Lung (tissue), 12 donors: ENCODE data around the gene PDIA2. TPM values are rescaled to one million over a fixed set of nuclear protein-coding genes. Genes with fewer than 3 reads are reported as not detected.
"Not testable (repeated sequence)": the region's sequence is repeated elsewhere in the genome, so short reads cannot be mapped to it uniquely, and the experiment has no call there.

ENCODE experiments used
- ATAC-seq: fragments of 200-7000 bp; cut with Tn5 transposase; one replicate; pipeline ENCODE4 v1.9.1; 2020; ENCODE audit warnings: moderate number of reproducible peaks; ENCODE audit not compliant: insufficient read depth, low FRiP score
- DNase-seq, 3 donors: peaks; one replicate each; pipeline ENCODE4 v3.0.0-alpha.2; 2013 to 2017
- H3K27ac ChIP-seq, 2 donors: one replicate each; pipeline ENCODE4 v1.5.1; 2013; ENCODE audit warnings: mild to moderate bottlenecking in 2 of 2, moderate library complexity in 2 of 2, control low read depth in 1 of 2, inconsistent platforms in 1 of 2, low read depth in 1 of 2, low read length in 1 of 2
- H3K27me3 ChIP-seq, 3 donors: one replicate each; pipeline ENCODE4 v1.5.1; 2013; ENCODE audit warnings: low read length in 2 of 3; ENCODE audit not compliant: control insufficient read depth in 3 of 3, insufficient read depth in 3 of 3
- H3K36me3 ChIP-seq, 4 donors: one replicate each; pipeline ENCODE4 v1.5.1; 2013; ENCODE audit warnings: low read length in 4 of 4, mild to moderate bottlenecking in 1 of 4, moderate library complexity in 1 of 4; ENCODE audit not compliant: control insufficient read depth in 4 of 4, insufficient read depth in 4 of 4
- H3K4me1 ChIP-seq, 5 donors: one replicate each; pipeline ENCODE4 v1.5.1; 2013; ENCODE audit warnings: low read length in 5 of 5, mild to moderate bottlenecking in 2 of 5, moderate library complexity in 1 of 5; ENCODE audit not compliant: control insufficient read depth in 5 of 5, insufficient read depth in 5 of 5
- H3K4me3 ChIP-seq: one replicate; pipeline ENCODE4 v1.5.1; 2013; ENCODE audit warnings: mild to moderate bottlenecking, control low read depth, moderate library complexity
- H3K9ac ChIP-seq, 2 donors: one replicate each; pipeline ENCODE4 v1.5.1; 2013; ENCODE audit warnings: low read length in 2 of 2, control low read depth in 1 of 2; ENCODE audit not compliant: insufficient read depth in 1 of 2
- H3K9me3 ChIP-seq, 4 donors: one replicate each; pipeline ENCODE4 v1.5.1; 2013; ENCODE audit warnings: low read length in 3 of 4, mild to moderate bottlenecking in 1 of 4, moderate library complexity in 1 of 4; ENCODE audit not compliant: control insufficient read depth in 4 of 4, insufficient read depth in 3 of 4
- WGBS, 2 donors: extraction: QIAGEN DNeasy Blood & Tissue Kit; methylation state at CpG; one replicate each; pipeline ENCODE4 v1.1.7; 2013; 5-methylcytosine and 5-hydroxymethylcytosine counted together
- polyA plus RNA-seq, 2 donors: library from polyadenylated mRNA; stranded (reverse); fragments of 200-250 nt; gene quantifications; one replicate each; pipeline ENCODE4 v1.2.1, GENCODE V29; 2013
- total RNA-seq, 2 donors: library from RNA; depleted of rRNA in 1 of 2; stranded (reverse); fragments of >200 nt in 1 of 2; gene quantifications; one replicate each; pipeline ENCODE4 v1.2.1, GENCODE V29; 2014 to 2021
- TF ChIP-seq, protein P1 (sequence below): IDR thresholded peaks from 2 replicates; pipeline ENCODE4 v1.5.1; 2012; ENCODE audit warnings: mild to moderate bottlenecking; ENCODE audit errors: control extremely low read depth, extremely low read depth
- donor health status: control.
- donor health status: control.
- donor health status: Bipolar disorder and iron deficiency.
- donor health status: healthy.
- donor health status: DM: yes; HTN: yes; CAD: no.

Gene PDIA2
- total and polyA plus RNA-seq, 4 donors = 0.19 to 0.65 (median 0.24) TPM

GRCh38 chr16:334861-335632 is 52.1 kb downstream of the PDIA2 start:
- peaks cover 0 to 28% (median 11%) of the 10 kb centered on the region in 5 donors for H3K4me1 ChIP-seq
- not testable (repeated sequence) for H3K27ac ChIP-seq, H3K4me3 ChIP-seq, ATAC-seq, H3K27me3 ChIP-seq, H3K9me3 ChIP-seq, H3K9ac ChIP-seq, DNase-seq, H3K36me3 ChIP-seq
- WGBS, 2 donors = 81 to 86% methylated on average over 11 of the region's 11 CpGs

DNA sequence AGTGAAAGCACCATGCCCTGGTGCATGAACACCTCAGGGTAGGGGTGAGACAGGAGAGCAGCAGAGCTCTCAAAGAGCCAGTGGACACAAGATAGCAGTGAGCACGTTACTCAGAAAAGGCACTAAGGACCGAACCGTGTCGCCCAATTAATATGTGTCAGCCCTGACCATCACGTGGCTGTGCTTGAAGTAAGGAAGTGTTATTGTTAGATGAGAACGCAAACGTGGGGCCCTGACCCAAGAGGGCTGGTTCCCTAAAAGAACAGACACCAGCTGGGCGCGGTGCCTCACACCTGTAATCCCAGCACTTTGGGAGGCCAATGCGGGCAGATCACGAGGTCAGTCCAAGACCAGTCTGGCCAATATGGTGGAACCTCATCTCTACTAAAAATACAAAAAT is 53.3 kb downstream of the PDIA2 start:
- Histone ChIP-seq H3K4me1 (peaks cover 0 to 33% (median 9%) of the 10 kb centered on the region in 5 donors), H3K27me3 (no peaks in the 10 kb centered on the region), H3K27ac (no peak overlapping the region), H3K4me3 (no peak overlapping the region), H3K36me3 (peaks cover 0 to 3% (median under 1%) of the 10 kb centered on the region in 4 donors), H3K9ac (no peak overlapping the region), H3K9me3 (peaks cover 0 to 4% (median 0%) of the 10 kb centered on the region in 4 donors)
- DNase-seq = no peak
- no peak for ATAC-seq
- TF ChIP-seq, protein P1, sequence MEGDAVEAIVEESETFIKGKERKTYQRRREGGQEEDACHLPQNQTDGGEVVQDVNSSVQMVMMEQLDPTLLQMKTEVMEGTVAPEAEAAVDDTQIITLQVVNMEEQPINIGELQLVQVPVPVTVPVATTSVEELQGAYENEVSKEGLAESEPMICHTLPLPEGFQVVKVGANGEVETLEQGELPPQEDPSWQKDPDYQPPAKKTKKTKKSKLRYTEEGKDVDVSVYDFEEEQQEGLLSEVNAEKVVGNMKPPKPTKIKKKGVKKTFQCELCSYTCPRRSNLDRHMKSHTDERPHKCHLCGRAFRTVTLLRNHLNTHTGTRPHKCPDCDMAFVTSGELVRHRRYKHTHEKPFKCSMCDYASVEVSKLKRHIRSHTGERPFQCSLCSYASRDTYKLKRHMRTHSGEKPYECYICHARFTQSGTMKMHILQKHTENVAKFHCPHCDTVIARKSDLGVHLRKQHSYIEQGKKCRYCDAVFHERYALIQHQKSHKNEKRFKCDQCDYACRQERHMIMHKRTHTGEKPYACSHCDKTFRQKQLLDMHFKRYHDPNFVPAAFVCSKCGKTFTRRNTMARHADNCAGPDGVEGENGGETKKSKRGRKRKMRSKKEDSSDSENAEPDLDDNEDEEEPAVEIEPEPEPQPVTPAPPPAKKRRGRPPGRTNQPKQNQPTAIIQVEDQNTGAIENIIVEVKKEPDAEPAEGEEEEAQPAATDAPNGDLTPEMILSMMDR = no peak
- WGBS, 2 donors = 48 to 75% methylated on average over 11 of the region's 11 CpGs

Other genes starting within 250 kb of the PDIA2 start
- 10 to 100 TPM in 1 of 2 donors, 1 to 10 TPM in 1; 4.8 to 12.9 TPM for gene POLR3K, start 229.6 kb upstream of the PDIA2 start, total RNA-seq
- gene POLR3K, start 229.6 kb upstream of the PDIA2 start, polyA plus RNA-seq = 10 to 100 TPM; 11.1 to 15.7 TPM
- gene SNRNP25, start 229.3 kb upstream of the PDIA2 start, total RNA-seq = 10 to 100 TPM; 10.3 to 17.9 TPM
- 10 to 100 TPM; 23.8 to 30.9 TPM for gene SNRNP25, start 229.3 kb upstream of the PDIA2 start, polyA plus RNA-seq
- gene RHBDF1, start 210.5 kb upstream of the PDIA2 start, total RNA-seq = 10 to 100 TPM; 28.5 to 31.4 TPM
- 10 to 100 TPM; 26.6 to 51.2 TPM for gene RHBDF1, start 210.5 kb upstream of the PDIA2 start, polyA plus RNA-seq
- gene MPG, start 204.9 kb upstream of the PDIA2 start, total RNA-seq = 10 to 100 TPM; 61.1 to 77.8 TPM
- gene MPG, start 204.9 kb upstream of the PDIA2 start, polyA plus RNA-seq = 100 to 1,000 TPM in 1 of 2 donors, 10 to 100 TPM in 1; 81.4 to 101 TPM
- 10 to 100 TPM; 21.3 to 34.8 TPM for gene NPRL3, start 144.5 kb upstream of the PDIA2 start, total RNA-seq
- gene NPRL3, start 144.5 kb upstream of the PDIA2 start, polyA plus RNA-seq = 10 to 100 TPM; 15.6 to 22.7 TPM
- gene HBZ, start 130.5 kb upstream of the PDIA2 start, total RNA-seq = 1 to 10 TPM in 1 of 2 donors, under 1 TPM in 1; 0.37 to 9.2 TPM
- gene HBZ, start 130.5 kb upstream of the PDIA2 start, polyA plus RNA-seq = under 1 TPM in 1 of 2 donors, not detected in 1; 0.09 TPM
- gene HBM, start 117.2 kb upstream of the PDIA2 start, total RNA-seq = 10 to 100 TPM in 1 of 2 donors, under 1 TPM in 1; 0.61 to 45.7 TPM
- under 1 TPM in 1 of 2 donors, not detected in 1; 0.73 TPM for gene HBM, start 117.2 kb upstream of the PDIA2 start, polyA plus RNA-seq
- 1,000 to 10,000 TPM in 1 of 2 donors, 100 to 1,000 TPM in 1; 671 to 4,737 TPM for gene HBA2, start 110.3 kb upstream of the PDIA2 start, total RNA-seq
- 100 to 1,000 TPM; 126 to 973 TPM for gene HBA2, start 110.3 kb upstream of the PDIA2 start, polyA plus RNA-seq
- 1,000 to 10,000 TPM in 1 of 2 donors, 100 to 1,000 TPM in 1; 627 to 2,695 TPM for gene HBA1, start 106.5 kb upstream of the PDIA2 start, total RNA-seq
- 100 to 1,000 TPM in 1 of 2 donors, 10 to 100 TPM in 1; 38.1 to 273 TPM for gene HBA1, start 106.5 kb upstream of the PDIA2 start, polyA plus RNA-seq
- 1 to 10 TPM in 1 of 2 donors, not detected in 1; 2.3 TPM for gene HBQ1, start 102.7 kb upstream of the PDIA2 start, total RNA-seq
- gene HBQ1, start 102.7 kb upstream of the PDIA2 start, polyA plus RNA-seq = under 1 TPM in 1 of 2 donors, not detected in 1; 0.35 TPM
- 100 to 1,000 TPM in 1 of 2 donors, 10 to 100 TPM in 1; 56.3 to 115 TPM for gene LUC7L, start 53.7 kb upstream of the PDIA2 start, total RNA-seq
- gene LUC7L, start 53.7 kb upstream of the PDIA2 start, polyA plus RNA-seq = 100 to 1,000 TPM in 1 of 2 donors, 10 to 100 TPM in 1; 35.2 to 105 TPM
- 10 to 100 TPM; 67.1 to 78.5 TPM for gene FAM234A, start 48.3 kb upstream of the PDIA2 start, total RNA-seq
- 10 to 100 TPM; 41.5 to 52.4 TPM for gene FAM234A, start 48.3 kb upstream of the PDIA2 start, polyA plus RNA-seq
- gene RGS11, start 7.2 kb upstream of the PDIA2 start, total RNA-seq = 1 to 10 TPM; 2.6 to 3.9 TPM
- 1 to 10 TPM; 1.8 to 5.6 TPM for gene RGS11, start 7.2 kb upstream of the PDIA2 start, polyA plus RNA-seq
- under 1 TPM in 1 of 2 donors, not detected in 1; 0.58 TPM for gene ARHGDIG, start 2.6 kb upstream of the PDIA2 start, total RNA-seq
- under 1 TPM; 0.07 to 0.26 TPM for gene ARHGDIG, start 2.6 kb upstream of the PDIA2 start, polyA plus RNA-seq
- 10 to 100 TPM; 16.9 to 25.9 TPM for gene AXIN1, start 69.6 kb downstream of the PDIA2 start, total RNA-seq
- gene AXIN1, start 69.6 kb downstream of the PDIA2 start, polyA plus RNA-seq = 10 to 100 TPM; 18.5 to 20.2 TPM
- 10 to 100 TPM; 31.9 to 65.0 TPM for gene MRPL28, start 87.4 kb downstream of the PDIA2 start, total RNA-seq
- 10 to 100 TPM; 89.4 to 98.9 TPM for gene MRPL28, start 87.4 kb downstream of the PDIA2 start, polyA plus RNA-seq
- 10 to 100 TPM; 38.0 to 71.5 TPM for gene PGAP6, start 98.8 kb downstream of the PDIA2 start, total RNA-seq
- 10 to 100 TPM; 64.8 to 100.0 TPM for gene PGAP6, start 98.8 kb downstream of the PDIA2 start, polyA plus RNA-seq
- gene NME4, start 114.0 kb downstream of the PDIA2 start, total RNA-seq = 10 to 100 TPM; 18.0 to 68.7 TPM
- gene NME4, start 114.0 kb downstream of the PDIA2 start, polyA plus RNA-seq = 10 to 100 TPM; 64.0 to 67.6 TPM
- 10 to 100 TPM in 1 of 2 donors, 1 to 10 TPM in 1; 5.2 to 18.3 TPM for gene DECR2, start 118.7 kb downstream of the PDIA2 start, total RNA-seq
- gene DECR2, start 118.7 kb downstream of the PDIA2 start, polyA plus RNA-seq = 10 to 100 TPM; 13.3 to 18.1 TPM
- 10 to 100 TPM; 20.8 to 38.3 TPM for gene RAB11FIP3, start 142.5 kb downstream of the PDIA2 start, total RNA-seq
- gene RAB11FIP3, start 142.5 kb downstream of the PDIA2 start, polyA plus RNA-seq = 10 to 100 TPM; 20.7 to 22.2 TPM
- 10 to 100 TPM; 14.4 to 64.1 TPM for gene CAPN15, start 244.5 kb downstream of the PDIA2 start, total RNA-seq
- gene CAPN15, start 244.5 kb downstream of the PDIA2 start, polyA plus RNA-seq = 10 to 100 TPM; 37.2 to 40.6 TPM